Activated CD4-positive, alpha-beta T cell treated with anti-CD3 and anti-CD28 coated beads, Interleukin-2, Interleukin-6, amounts not matched to agents 100 ng/mL and 50 ng/mL, durations not matched to agents 16 hours and 8 hours (primary cell): ENCODE measurements around the gene PAK1.
"Not testable (repeated sequence)": the region's sequence is repeated elsewhere in the genome, so short reads cannot be mapped to it uniquely, and the experiment has no call there.

Experiments used
- DNase-seq: peaks from one replicate; pipeline ENCODE4 v3.0.0-alpha.2; 2020

The PAK1 gene

DNA sequence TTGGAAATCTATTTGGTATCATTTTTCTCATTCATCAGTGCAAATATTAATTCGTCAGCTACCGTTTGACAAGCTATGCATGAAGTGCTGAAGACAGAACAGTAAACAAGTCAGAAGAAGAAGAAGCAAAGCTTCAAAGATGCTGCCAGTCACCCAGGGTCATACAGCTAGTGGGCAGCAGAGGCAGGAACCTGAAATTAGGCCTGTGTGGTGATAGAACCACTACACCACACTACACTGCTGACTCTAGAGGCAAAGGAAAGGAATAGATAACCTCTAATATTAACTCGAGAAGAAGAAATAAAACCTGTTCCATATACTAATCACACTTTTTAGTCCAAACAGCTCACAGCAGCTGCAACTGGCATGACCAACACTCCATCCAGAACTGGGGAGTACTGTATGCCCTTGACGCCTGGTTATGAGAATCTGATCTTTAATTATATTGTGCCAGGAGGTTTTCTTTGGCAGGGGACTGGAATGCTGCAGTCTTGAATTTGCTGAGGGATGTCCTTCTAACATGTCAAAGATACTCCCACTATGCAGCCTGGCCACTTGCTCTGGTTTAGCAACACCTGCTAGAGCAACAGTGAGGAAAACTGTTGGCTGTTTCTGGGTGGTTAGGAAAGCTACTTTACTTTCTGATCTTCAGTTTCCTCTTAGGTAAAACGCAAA lies 73.0 kb downstream of the PAK1 start:
- no peak for DNase-seq

DNA sequence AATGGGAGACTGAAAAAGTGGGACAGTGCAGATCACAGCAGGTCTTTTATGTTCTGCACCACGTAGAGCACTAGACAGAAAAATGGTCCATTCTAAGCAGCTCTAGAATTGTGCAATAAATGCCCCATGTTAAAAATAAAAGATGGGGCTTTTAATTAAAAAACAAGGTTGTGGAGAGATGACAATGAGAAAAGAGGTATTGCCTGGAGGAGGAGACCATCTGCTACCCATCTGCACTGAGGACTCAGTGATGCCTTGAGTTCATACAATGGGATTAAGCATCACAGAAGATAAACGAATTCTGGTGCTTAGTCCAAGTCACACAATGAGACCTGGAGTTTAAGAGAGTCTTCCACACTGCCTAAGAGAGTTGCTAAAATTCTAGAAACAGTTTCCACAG lies 73.6 kb downstream of the PAK1 start:
- DNase-seq, result no peak

DNA sequence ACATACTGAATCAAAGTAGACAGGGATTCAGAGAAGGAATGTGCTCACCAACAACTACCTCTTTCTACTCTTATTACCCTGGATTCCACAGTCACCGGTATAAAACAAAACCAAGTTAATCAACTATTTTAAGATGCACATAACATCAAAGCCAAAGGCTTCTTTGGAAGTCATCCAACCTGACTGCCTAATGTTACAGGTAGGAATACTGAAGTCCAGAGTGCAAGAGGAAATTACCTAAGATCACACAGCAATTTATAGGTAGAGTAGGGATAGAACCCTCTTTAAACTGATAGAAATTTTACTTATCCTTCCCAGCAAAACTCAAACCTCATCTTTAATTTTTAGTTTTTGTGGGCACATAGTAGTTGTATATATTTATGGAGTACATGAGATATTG lies 76.3 kb downstream of the PAK1 start:
- DNase-seq, result no peak

DNA sequence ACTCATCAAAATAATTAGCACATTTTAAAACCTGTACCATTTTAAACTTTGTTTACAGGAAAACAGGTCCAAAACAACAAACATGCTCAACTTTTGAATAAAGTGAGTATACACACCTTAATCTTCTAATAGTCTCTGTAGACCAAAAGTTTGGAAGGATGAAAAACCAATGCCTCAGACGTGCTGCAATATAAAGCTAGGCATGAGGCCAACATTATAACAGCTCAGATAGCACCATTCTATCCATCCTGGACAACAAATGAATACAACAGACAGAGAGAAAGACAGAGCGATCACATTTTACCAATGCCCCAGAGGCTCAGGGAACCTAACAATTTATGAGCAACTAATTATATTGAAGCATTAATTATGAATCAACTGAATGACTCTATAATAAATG lies 77.0 kb downstream of the PAK1 start:
- DNase-seq, result no peak

DNA sequence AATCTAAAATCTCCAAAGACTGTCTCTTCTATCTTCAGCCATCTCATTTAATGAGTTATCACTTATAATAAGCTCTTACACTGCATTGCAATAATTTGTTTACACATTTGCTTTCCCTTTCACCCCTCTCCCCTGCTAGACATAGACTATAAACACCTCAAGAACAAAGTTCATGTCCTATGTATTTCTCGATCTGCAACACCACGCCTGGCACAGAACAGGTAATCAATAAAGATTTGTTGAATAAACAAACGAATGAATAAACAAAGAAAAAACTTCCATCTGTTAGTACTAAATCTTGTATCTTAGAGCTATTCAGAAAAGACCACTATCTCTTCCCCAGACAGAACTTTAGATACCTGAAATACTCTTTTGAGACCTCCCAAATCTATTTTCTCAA lies 77.6 kb downstream of the PAK1 start:
- no peak for DNase-seq

DNA sequence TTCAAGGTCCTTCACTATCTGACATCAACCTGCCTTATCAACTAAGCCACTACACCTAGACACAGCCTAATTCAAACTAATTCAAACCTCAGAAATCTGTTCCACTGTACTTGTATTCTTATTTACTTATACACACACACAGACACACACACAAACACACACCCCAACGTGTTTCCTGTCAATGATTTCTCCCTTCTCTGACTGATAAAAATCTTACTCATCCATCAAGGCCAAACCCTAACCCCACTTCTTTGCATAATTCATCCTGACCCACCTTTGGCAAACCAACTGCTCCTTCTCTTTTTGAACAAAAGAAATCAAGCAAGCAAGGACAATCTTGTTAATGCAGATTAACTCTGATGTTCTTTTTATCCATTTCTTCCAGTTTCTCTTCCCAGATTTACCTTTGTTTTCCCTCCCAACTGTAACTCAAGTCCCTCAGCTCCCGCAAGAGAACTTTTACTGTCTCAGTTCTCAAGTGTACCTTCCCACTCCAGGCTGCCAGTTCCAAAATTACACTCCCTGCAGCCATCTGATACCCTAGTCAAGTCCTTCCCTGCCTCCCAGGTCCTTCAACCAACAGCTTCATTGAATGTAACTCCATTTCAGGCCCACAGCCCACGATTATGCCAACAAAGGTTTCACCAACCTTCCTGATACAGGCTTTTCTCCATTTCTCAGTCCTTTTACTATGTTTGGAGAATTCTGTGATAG lies 78.3 kb downstream of the PAK1 start:
- no peak for DNase-seq

DNA sequence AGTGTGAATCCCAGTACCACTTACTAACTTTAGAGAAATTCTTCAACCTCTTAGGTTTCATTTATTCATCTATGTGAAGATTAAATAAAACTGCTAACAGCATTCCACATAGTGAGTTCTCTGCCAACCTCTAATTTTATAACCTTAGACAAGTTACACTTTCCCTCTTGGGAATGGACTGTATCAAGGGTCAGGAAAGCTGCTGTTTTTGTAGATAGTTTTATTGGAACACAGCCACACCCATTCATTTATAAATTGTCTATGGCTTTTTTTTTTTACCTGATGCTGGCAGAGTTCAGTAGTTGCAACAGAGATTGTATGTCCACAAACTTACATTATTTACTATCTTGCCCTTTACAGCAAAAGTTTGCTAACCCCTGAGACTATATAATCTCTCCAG lies 81.1 kb downstream of the PAK1 start:
- no peak for DNase-seq

DNA sequence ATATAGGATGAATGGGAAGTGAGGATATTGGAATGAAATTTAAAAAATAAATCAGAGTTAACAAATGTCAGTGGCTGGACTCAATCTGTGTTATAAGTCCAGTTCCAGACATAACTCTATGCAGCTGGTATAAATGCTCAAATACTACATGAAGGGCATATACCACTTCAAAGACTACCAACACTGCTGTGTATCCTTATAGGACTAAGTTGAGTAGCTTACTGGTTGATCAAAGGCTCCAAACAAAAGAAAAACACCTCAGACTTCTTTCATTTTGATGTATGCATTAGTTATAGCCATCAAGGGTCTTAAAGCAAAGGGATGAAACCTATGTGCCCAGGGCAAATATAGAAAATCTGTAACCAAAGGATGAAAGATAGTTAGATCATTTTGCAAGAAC lies 86.2 kb downstream of the PAK1 start:
- no peak for DNase-seq

DNA sequence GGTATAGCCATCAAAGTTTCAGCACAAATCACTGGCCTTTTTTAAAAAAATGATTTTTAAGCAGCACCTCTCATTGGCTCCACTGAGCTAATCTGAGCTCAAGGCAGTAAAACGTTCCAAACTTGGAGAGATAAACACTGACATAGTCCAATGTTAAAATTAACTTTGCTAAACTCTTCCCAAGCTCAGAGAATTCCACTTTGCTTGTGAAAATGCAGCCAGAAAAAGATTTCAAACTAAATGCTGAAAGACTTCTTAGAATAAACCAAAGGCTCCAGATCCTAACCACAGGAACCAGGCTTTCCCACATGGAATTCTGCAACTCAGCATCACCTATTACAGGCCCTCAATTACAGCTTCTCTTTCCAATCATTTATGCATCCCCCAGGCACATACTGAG lies 87.7 kb downstream of the PAK1 start:
- DNase-seq, result no peak

DNA sequence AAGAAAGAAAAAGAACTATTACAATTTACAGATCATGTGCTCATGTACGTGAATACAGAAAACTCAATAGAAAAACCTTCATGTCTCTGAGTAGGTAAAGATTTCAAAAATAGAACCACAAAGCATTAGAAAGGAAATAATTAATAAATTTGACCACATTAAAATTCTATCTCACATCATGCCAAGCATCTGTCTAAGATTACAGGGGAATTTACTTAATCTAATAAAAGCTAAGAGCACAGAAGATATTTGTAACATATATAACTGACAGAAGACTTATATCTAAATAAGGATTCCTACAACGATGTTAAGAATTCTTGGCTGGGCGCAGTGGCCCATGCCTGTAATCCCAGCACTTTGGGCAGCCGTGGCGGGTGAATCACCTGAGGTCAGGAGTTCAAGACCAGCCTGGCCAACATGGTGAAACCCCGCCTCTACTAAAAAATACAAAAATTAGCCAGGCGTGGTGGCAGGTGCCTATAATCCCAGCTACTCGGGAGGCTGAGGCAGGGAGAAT lies 88.6 kb downstream of the PAK1 start:
- DNase-seq, result not testable (repeated sequence)

DNA sequence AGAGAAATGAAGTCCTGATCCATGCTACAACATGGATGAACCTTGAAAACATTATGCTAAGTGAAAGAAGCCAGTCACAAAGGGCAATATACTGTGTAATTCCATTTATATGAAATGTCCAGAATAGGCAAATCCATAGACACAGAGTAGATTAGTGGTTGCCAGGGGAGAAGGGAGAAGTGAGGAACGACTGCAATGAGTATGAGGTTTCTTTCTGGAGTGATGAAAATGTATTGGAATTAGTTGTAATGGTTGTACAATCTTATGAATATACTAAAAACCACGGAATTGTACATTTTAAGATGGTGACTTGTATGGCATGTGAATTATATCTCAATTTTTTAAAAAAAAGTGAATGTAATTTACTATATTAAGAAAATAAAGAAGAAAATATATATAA lies 89.3 kb downstream of the PAK1 start:
- DNase-seq, result no peak

DNA sequence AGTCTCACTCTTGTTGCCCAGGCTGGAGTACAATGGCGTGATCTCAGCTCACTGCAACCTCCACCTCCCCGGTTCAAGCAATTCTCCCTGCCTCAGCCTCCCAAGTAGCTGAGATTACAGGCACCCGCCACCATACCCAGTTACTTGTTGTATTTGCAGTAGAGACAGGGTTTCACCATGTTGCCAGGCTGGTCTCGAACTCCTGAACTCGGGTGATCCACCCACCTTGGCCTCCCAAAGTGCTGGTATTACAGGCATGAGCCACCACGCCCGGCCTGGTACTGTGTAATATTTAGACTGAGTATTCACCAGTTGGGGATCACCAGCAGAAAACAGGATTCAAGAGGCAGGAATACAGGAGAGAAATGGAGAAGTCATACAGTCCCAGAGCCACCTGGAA lies 90.5 kb downstream of the PAK1 start:
- DNase-seq, result not testable (repeated sequence)

DNA sequence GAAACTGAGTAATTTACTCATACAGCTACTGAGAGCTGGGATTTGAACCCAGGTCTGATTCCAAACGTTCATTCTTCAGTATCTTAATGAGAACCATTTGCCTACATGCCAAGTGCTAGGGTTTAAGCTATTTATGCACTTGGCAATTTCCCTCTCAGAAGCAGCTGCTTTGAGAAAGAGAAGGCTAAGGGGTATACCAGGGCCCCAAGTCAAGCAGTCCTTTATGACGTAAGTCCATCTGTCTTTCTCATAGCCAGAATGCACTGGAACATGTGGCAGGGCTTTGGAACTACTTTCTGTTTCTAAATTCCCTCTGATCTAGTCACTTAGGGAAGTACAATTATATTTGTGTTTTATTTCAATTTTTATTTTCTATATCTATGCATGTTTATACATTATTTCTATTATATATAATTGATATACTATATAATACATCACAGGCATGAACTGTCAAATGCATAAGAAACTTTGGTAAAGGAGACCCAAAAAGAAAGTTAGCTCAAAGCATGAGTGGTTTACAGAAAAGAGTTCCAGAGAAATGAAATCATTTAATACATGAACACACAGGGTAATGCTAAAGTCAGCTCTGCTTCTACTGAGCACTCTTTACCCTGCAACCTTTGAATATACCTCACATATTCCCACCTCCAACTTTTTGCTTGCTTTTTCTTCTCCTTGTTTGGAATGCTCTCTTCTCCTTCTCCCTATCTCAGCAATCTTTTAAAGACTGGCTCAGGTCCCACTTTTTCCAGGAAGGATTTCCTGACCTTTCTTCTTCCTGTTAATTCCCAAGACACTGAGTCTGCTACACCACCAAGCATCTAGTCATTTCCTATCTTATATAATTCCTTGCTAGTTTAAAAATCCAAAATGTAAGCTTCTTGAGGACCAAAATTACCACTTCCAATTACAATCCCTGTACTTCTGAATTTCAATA lies 91.9 kb downstream of the PAK1 start:
- DNase-seq, result no peak

DNA sequence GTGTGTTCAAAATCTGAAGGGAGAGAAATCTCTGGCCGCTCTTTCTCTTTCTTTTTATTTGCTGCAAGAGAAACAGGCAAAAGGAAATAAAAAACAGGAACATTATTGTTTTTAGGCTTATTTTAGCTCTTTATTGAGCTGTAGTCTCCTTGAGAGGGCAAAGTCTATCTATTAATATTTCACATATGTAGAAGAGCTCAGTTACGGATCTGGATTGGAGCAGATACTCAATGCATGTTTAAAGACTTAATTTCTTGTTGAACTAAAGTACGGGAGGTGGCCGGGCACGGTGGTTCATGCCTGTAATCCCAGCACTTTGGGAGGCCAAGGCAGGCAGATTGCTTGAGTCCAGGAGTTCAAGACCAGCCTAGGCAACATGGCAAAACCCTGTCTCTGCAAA lies 94.0 kb downstream of the PAK1 start:
- no peak for DNase-seq

DNA sequence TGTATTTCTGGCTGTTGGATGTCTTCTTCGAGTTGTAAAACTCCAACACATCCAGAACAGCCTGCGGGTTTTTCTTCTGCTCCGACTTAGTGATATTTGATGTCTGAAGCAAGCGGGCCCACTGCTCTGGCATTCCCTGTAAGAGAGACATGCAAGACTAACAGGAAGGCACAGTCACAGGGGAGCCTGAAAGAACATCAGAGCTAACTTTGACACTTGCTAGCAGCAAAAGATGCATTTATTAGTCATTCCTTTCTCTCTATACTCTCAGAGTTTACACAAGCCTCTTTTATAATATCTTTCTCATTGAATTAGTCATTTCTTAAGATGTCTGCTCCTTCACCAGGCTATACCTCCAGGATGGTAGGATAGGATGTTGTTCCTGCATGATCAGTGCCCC lies 94.6 kb downstream of the PAK1 start:
- DNase-seq, result no peak

DNA sequence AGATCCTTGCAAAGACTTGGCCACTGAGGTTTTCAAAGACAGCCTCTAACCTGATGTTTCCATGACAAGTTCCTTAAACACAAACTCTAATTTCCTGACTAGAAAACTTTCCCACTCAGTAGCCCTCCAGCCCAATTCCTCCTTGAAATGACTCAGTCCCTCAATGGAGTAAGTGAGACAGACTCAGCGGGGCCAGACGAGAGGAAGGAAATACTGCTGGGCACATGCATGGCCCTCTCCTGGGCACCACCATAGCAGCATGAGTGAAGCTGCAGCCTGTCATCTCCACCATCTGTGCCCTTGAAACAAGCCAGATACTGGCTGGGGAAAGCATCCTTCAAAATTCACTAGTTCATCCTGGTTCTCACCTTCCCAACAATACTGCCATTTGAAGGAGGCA lies 96.2 kb downstream of the PAK1 start:
- no peak for DNase-seq

DNA sequence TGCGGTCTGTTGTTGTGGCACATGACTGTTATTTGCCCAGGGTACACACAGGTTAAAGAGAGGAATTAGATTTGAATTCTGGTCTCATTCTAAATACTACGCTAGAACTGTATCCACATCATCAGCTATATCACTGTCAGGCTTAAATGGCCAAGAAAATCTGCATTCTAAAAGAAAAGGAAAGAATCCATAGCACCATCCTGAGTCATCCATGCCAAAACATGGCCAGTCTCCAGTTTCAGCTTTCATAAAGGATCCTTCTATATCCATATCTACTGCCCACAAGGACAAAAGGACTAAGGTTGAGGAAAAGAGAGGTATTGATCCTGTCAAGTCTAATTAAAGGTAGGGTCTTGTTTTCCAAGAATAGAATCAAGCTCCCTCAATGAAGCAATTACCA lies 98.8 kb downstream of the PAK1 start:
- no peak for DNase-seq

DNA sequence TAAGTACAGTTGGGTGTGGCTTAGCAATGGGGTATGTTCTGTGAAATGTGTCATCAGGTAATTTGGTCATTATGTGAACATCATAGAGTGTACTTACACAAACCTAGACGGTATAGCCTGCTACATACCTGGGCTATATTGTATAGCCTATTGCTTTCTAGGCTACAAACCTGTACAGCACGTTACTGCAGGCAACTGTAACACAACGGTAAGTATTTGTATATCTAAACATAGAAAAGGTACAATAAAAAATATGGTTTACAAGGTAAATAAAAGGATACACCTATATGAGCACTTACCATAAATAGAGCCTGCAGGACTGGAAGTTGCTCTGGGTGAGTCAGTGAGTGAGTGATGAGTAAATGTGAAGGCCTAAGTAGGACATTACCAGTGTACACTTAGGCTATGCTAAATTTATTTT lies 99.3 kb downstream of the PAK1 start:
- no peak for DNase-seq

DNA sequence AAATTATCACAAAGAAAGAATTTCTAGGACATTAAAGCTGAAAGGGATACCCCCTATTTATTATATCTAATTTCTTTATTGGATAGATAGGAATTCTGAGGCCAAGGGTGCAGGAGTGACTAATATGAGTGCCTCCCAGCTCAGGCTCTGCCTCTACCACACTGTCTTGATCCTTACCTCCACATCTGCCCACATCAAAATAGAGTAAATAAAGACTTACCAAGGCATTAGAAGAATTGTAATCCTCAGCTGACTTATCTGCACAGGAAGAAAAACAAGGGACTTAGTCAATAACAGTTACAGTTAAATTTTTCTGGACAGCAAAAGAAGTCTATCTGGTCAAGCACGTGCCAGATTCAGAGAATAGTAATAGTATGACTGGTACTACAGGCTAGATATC lies 99.8 kb downstream of the PAK1 start:
- DNase-seq, result no peak

DNA sequence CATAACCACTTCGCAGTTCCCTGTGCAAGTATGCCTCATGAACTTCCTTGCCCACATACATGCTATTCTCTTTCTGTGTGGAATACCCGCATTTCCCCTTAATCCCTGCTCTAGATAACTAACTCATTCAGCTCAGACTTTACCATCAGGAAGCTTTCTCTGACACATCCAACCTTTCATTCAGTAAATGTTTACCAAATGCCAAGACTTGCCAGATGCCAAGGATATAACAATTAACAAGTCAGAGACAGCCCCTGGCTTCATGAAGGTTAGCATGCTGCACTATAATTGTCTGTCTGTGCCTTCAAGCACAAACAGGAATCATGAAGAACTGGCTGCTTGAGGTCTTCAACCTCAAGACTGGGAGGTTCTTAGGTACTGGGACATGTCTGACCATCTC lies 101.2 kb downstream of the PAK1 start:
- no peak for DNase-seq

DNA sequence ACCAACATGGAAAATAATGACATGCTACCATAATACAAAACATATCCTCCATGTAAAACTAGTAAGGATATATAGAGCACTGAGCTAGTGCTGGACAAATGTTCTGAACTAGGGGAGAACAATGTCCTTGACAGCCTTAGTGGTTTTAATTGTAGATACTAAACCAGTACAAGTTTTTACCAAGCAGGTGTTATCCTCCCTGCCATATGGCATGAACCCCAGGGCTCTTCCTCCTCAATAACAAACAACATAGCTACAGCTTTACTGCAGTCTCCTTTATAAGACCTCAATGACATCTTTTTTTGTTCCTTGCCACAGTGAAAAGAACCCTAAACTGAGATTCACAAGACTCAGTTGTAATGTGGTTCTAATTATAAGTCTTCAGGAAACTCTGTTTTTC lies 102.2 kb downstream of the PAK1 start:
- no peak for DNase-seq

DNA sequence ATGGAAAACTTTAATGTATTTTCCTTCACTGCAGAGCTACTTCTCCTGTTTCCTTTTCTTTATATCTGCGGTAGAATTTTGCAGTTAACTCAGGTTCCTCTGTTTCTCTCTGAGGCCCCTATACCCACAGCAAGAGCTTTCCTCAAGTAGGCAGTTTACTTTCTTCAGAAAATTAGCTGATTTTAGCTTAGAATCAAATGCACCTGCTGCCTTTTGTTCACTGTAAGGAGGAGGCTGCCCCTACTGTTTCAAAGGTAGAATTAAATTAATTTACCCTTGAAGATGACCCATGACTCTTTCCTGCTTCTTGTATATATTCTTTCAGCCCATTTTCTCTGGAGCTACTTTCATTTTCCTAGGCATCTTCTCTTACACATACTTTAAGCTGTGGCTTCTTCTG lies 103.7 kb downstream of the PAK1 start:
- DNase-seq, result no peak

DNA sequence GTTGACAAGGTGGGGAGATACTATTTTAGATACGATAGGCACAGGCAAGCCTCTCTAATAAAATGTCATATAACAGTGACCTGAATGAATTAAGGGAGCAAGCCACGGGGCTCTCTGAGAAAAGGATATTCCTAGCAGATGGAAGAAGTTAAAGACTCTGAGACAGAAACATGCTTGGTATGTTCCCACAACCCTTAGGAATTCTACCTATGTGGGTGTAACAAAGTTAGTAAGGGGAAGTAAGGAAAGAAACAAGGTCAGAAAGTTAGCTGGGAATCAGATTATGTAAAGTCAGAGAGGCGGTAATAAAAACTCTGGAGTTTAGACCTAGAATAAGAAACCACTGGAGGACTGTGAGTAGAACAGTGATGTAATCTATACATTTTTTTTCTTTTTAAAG lies 112.7 kb downstream of the PAK1 start:
- no peak for DNase-seq

DNA sequence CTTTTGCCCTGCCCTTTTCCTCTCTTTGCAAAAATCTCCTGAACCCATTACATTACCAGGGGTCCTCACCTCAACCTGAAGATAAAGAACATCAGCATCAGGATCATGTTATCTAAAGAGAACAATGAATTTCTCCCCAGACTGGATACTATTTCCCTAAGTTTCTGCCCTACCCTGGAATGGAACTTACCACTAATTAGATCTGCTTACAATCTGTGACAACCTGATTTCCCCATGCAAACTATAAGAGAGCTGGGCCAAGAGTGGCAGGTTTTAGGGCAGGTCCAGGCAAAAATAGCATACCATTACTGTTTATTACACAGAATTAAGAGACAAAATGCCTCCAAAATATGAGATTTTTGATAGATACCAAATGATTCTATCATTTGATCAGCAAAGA lies 114.4 kb downstream of the PAK1 start:
- no peak for DNase-seq
